Calu3 (cell line): Measurements from ENCODE around the gene MPG. TPM values are rescaled to one million over a fixed set of nuclear protein-coding genes. Genes with fewer than 3 reads are reported as not detected.

ENCODE experiments used
- BruUV-seq: library from RNA; stranded (reverse); fragments of 400-500 nt; replicated peaks from 2 replicates; lab custom pipeline; 2021; lab: Mats Ljungman, UMichigan
- CTCF ChIA-PET: fragments of 300-600 bp; sonication (Branson Sonifier 250); formaldehyde crosslinking; loops from one replicate; lab custom pipeline; 2022; ENCODE audit warnings: antibody characterized with exemption; lab: Charles Lee
- DNase-seq: peaks from one replicate; pipeline ENCODE4 v3.0.0; 2022
- H3K27ac Mint-ChIP-seq: one replicate; pipeline ENCODE4 v1.8.0; 2022; ENCODE audit warnings: mixed read lengths; ENCODE audit not compliant: unreplicated experiment
- H3K27me3 Mint-ChIP-seq: one replicate; pipeline ENCODE4 v1.8.0; 2022; ENCODE audit warnings: mixed read lengths; ENCODE audit not compliant: unreplicated experiment
- H3K36me3 Mint-ChIP-seq: one replicate; pipeline ENCODE4 v1.8.0; 2022; ENCODE audit warnings: mild to moderate bottlenecking, moderate library complexity, mixed read lengths; ENCODE audit not compliant: insufficient read depth, unreplicated experiment
- H3K4me1 Mint-ChIP-seq: one replicate; pipeline ENCODE4 v1.8.0; 2022; ENCODE audit warnings: mild to moderate bottlenecking, low read depth, mixed read lengths; ENCODE audit not compliant: unreplicated experiment
- H3K4me3 Mint-ChIP-seq: one replicate; pipeline ENCODE4 v1.8.0; 2022; ENCODE audit warnings: mild to moderate bottlenecking, low read depth, moderate library complexity, mixed read lengths; ENCODE audit not compliant: unreplicated experiment
- H3K9me3 Mint-ChIP-seq: one replicate; pipeline ENCODE4 v1.8.0; 2022; ENCODE audit warnings: low read depth, mixed read lengths; ENCODE audit not compliant: unreplicated experiment
- CTCF ChIP-seq: fragments of 200-600 bp; IDR thresholded peaks from one replicate; pipeline ENCODE4 v1.8.0; 2022; ENCODE audit warnings: antibody characterized with exemption; ENCODE audit not compliant: unreplicated experiment
- intact Hi-C: fragments of 100-400 bp; cut with micrococcal nuclease; formaldehyde crosslinking; loops from one replicate; pipeline ENCODE4 v1.10.0; 2022; ENCODE audit not compliant: unreplicated experiment
- total RNA-seq: library from RNA; stranded (reverse); gene quantifications from 2 replicates; pipeline ENCODE4 v1.2.3, GENCODE V29; 2022

Gene MPG
- total RNA-seq, 1 experiment from 2014 or later = 40.1 TPM

DNA sequence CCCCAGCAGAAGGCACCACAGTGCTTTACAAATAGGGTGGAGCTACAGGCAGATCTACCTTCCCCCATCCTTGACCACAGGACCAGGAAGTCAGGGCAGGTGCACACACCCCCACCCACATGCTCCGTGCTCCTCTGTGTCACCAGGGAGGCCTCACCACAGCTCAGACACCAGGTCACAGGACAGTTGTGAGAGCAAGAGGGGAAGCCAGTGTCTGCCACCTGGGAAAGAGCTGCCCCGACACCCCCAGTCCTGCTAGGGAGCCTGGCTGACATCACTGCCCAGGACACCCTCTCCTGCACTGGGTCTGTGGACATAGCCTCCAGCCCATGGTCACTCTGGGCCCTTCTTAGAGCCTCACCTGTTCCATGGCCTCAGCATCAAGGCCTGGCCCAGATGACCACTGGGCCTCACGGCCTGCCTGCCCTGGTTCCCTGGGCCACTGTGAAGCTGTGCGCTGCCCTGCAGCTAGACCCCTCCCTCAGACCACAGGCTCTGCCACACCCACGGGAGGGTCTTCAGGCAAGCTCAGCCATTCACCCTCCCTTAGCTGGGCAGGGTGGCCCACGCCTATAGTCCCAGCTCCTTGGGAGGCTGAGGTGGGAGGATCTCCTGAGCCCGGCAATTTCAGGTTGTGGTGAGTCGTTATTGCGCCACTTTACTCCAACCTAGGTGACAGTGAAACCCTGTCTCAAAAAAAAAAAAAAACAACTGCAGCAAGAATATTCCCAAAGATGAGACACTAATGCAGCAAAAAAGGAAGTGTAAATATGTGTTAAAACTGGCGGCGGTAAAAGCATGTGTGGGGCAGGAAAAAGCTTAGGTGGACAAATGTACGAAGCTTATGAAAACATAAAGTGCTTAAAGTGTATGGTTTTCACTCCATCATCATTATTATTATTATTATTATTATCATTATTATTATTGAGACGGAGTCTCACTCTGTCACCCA is 38.8 kb upstream of the MPG start:
- Mint-ChIP-seq H3K4me3 (no peak overlapping the region), H3K27ac (no peak overlapping the region), H3K9me3 (no peaks in the 10 kb centered on the region), H3K36me3 (peaks cover 32% of the 10 kb centered on the region), H3K27me3 (no peaks in the 10 kb centered on the region), H3K4me1 (peaks cover 34% of the 10 kb centered on the region)
- no TSS peak for BruUV-seq
- peak; percentile 86 for DNase-seq
- TF ChIP-seq CTCF = no peak
- CTCF ChIA-PET = interaction anchor here (0.7 to 2.2 kb wide), 4 partner anchors 11 to 326 kb away, joined by 3 to 12 read pairs (median 4); partner anchors contain the start of genes POLR3K and SNRNP25
- intact Hi-C loops = no loop called here

GRCh38 chr16:41439-42068 is 36.5 kb upstream of the MPG start:
- H3K36me3 Mint-ChIP-seq = peaks cover 42% of the 10 kb centered on the region
- TF ChIP-seq CTCF = no peak
- no peaks in the 10 kb centered on the region for H3K27me3 Mint-ChIP-seq
- CTCF ChIA-PET = no interaction called here
- no peak overlapping the region for H3K4me3 Mint-ChIP-seq
- intact Hi-C loops = no loop called here
- H3K4me1 Mint-ChIP-seq = peaks cover 27% of the 10 kb centered on the region
- DNase-seq = no peak
- H3K9me3 Mint-ChIP-seq = no peaks in the 10 kb centered on the region
- H3K27ac Mint-ChIP-seq = no peak overlapping the region
- BruUV-seq = no TSS peak

GRCh38 chr16:42069-42457 is 36.0 kb upstream of the MPG start:
- H3K4me3 Mint-ChIP-seq = no peak overlapping the region
- no peak for TF ChIP-seq CTCF
- CTCF ChIA-PET = no interaction called here
- BruUV-seq = no TSS peak
- H3K9me3 Mint-ChIP-seq = no peaks in the 10 kb centered on the region
- no peaks in the 10 kb centered on the region for H3K27me3 Mint-ChIP-seq
- H3K27ac Mint-ChIP-seq = no peak overlapping the region
- peaks cover 27% of the 10 kb centered on the region for H3K4me1 Mint-ChIP-seq
- intact Hi-C loops = no loop called here
- peaks cover 45% of the 10 kb centered on the region for H3K36me3 Mint-ChIP-seq
- no peak for DNase-seq

DNA sequence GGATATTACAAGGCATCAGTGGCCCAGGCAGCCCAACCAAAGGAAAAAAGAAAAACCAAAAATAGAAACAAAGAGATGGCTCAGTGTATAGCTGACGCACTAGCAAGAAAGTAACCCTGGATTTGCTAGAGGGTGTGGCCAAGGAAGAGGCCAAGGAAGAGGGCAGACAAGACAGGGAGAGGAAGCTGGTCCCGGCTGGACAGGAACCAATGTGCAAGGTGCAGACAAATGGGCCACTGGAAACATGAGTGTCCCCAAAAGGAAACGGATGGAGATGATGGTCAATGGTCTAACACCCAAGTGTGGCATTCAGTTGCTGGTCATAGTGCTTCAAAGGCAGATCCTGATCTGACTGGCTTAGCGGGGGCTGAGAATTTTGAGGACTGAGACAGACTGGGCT is 35.3 kb upstream of the MPG start:
- TF ChIP-seq CTCF = no peak
- Mint-ChIP-seq H3K4me1 (peaks cover 27% of the 10 kb centered on the region), H3K9me3 (no peaks in the 10 kb centered on the region), H3K4me3 (no peak overlapping the region), H3K27me3 (no peaks in the 10 kb centered on the region), H3K36me3 (peaks cover 49% of the 10 kb centered on the region), H3K27ac (no peak overlapping the region)
- no TSS peak for BruUV-seq
- DNase-seq = no peak
- intact Hi-C loops = no loop called here
- CTCF ChIA-PET = no interaction called here
